NCI-H2196 treated with DMSO at 0.1 percent for 48 hours (cell line): ENCODE measurements around the gene PM20D1.
"Not testable (repeated sequence)": the region's sequence is repeated elsewhere in the genome, so short reads cannot be mapped to it uniquely, and the experiment has no call there.

ENCODE experiments used
- DNase-seq: peaks from one replicate; lab custom pipeline; 2025; ENCODE audit not compliant: unreplicated experiment; lab: John Stamatoyannopoulos, UW

Gene PM20D1

DNA sequence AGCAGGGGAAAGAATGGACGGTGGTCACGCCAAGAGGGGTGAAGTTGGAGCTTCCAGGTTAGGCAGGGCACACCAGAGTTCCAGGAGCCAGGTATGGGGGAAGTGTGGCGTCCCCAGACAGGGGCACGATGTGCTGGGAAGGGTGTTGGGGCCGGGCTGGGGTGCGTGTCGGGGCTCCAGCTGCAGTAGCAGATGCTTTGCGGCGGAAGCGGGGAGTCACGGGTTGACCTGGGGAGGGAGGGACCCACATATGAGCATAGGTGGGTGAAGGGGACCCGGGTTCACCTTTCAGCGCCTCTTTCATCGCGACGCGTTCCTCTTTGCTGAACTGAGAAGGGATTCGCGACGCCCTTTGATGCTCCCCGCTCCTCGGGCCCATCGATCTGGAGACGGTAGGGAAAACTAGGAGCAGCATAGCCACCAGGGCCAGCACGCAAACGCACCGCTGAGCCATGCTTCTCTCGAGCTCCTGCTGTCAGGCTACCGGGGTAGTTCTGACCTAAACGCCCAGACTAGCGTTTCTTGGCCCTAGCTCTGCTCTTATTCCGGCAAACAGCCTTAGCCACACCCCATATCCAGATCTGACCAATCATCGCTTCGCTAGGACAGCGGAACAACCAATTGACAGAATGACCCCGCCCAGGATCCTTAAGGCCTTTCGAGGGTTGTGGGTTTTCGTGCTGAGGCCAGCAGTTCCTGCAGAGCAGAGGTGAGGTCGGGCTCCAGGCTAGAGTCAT lies at the start of gene PM20D1:
PM20D1 (minus strand) TSS at position 514 of the 737 bp plus-strand sequence; CDS start at position 454, 60 bp downstream.
- DNase-seq, result no peak

- DNase-seq, result no peak
These were observed 46.4 kb upstream of the PM20D1 start for GRCh38 chr1:205896351-205896750.

DNA sequence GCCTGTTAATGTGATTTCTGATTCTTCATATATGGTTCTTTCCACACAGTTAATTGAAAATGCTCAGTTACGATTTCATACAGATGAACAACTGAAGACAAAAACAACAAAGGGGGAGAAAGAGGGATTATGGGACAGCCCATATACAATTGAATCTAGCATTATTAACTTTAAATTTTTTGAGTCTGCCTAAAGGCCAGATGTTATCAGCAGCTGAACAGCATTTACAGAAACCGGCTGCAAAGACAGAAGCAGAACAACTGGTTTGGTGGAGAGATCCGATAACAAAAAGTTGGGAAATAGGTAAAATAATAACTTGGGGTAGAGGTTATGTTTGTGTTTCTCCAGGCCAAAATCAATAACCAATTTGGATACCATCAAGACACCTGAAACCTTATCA lies 44.2 kb upstream of the PM20D1 start:
- DNase-seq, result not testable (repeated sequence)

DNA sequence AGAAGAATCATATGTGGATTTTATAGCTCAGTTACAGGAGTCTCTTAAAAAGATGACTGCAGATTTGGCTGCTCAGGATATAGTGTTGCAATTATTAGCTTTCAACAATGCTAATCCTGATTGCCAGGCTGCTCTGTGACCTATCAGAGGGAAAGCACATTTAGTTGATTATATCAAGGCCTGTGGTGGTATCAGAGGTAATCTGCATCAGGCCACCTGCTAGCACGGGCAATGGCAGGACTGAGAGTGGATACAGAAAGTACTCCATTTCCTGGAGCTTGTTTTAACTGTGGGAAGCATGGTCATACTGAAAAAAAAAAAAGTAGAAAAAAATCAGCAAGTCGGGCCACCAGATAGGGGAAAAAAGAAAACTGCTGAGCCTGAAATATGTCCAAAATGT lies 42.2 kb upstream of the PM20D1 start:
- not testable (repeated sequence) for DNase-seq

- DNase-seq, result not testable (repeated sequence)
These were observed 41.5 kb upstream of the PM20D1 start for GRCh38 chr1:205891481-205891880.

- not testable (repeated sequence) for DNase-seq
These were observed 40.7 kb upstream of the PM20D1 start for GRCh38 chr1:205890631-205891030.

DNA sequence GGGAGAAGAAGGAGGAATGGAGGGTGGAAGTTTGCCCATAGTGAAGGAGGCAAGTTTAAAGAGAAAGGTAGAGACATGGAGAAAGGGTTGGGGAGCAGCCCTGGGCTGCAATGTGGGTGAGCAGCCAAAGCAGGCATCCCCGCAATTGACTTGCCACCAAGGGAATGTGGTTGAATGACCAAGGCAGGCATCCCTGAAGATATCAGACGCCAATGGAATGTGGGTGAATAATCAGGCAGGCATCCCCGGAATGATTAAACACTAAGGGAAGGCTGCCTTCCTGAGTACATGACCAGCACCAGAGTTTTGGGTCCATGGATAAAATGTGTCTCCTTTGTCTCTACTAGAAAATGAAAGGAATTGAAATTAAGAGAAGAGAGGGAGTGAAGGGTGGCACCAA lies 39.8 kb upstream of the PM20D1 start:
- not testable (repeated sequence) for DNase-seq

DNA sequence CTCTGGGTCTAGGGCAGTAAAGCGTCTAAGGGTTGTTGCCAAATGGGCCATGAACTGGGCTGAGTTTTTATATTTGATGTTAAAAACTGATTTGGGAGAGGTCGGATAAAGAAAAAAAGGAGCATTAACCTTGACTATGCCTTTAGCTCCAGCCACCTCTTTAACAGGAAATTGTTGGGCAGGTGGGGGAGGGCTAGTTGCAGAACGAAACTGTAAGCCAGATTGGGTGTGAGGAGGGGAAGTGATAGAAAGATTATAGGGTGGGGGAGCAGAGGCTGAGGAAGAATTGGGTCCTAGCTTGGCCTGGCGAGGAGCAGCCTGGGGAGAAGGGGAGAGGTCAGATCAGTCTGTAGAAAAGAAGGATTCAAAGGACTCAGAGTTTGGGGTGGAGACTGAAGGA lies 39.1 kb upstream of the PM20D1 start:
- not testable (repeated sequence) for DNase-seq

DNA sequence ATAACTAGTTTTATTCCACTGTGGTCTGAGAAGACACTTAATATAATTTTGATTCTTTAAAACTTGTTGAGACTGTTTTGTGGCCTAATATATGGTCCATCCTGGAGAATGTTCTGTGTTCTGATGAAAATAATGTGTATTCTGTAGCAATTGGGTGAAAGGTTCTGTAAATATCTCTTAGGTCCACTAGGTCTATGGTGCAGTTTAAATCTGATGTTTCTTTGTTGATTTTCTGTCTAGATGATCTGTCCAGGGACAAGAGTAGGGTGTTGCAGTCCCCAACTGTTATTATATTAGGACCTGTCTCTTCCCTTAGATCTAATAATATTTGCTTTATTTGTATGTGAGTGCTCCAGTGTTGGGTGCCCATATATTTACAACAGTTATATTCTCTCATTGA lies 33.9 kb upstream of the PM20D1 start:
- DNase-seq, result no peak

DNA sequence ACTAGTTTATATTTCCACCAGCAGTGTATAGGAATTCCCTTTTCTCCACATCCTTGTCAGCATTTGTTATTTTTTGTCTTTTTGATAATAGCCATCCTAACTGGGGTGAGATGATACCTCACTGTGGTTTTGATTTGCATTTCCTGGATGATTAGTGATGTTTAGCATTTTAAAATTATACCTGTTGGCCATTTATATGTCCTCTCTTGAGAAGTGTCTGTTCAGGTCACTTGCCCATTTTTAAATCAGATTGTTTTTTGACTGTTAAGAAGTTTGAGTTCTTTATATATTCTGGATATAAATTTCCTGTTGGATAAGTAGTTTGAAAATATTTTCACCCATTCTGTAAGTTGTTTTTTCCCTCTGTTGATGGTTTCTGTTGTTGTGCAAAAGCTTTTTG lies 31.0 kb upstream of the PM20D1 start:
- DNase-seq, result no peak

GRCh38 chr1:205879974-205880373 lies 30.0 kb upstream of the PM20D1 start:
- DNase-seq, result no peak

- no peak for DNase-seq
These were observed 28.1 kb upstream of the PM20D1 start for GRCh38 chr1:205878026-205878425.

DNA sequence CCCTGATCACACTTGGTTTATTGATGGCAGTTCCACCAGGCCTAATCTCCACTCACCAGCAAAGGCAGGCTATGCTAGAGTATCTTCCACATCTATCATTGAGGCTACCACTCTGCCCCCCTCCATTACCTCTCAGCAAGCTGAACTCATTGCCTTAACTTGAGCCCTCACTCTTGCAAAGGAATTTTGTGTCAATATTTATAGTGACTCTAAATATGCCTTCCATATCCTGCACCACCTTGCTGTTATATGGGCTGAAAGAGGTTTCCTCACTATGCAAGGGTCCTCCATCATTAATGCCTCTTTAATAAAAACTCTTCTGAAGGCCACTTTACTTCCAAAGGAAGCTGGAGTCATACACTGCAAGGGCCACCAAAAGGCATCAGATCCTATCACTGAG lies 23.2 kb upstream of the PM20D1 start:
- DNase-seq, result not testable (repeated sequence)

DNA sequence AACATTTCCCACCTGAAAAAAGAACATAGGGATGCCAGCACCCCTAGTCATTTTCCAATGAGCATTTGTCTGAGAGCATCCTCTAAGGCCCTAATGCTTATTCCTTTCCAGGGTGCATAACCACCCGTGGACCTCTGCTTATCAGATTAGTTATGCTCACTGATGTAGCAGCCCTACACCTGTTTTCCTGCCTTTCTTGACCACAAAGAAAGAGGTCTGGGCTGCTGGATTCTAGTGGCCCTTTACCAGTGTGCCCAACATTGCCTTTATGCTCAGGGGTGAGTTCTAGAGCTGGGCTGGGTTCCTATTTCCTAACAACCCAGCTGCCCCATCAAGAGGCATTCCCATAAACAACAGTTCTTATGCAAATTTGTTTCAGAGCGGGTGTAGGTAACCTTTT lies 20.3 kb upstream of the PM20D1 start:
- DNase-seq, result no peak

- DNase-seq, result no peak
These were observed 11.6 kb upstream of the PM20D1 start for GRCh38 chr1:205861540-205861939.

GRCh38 chr1:205858141-205858961 lies 8.4 kb upstream of the PM20D1 start:
- DNase-seq, result no peak

DNA sequence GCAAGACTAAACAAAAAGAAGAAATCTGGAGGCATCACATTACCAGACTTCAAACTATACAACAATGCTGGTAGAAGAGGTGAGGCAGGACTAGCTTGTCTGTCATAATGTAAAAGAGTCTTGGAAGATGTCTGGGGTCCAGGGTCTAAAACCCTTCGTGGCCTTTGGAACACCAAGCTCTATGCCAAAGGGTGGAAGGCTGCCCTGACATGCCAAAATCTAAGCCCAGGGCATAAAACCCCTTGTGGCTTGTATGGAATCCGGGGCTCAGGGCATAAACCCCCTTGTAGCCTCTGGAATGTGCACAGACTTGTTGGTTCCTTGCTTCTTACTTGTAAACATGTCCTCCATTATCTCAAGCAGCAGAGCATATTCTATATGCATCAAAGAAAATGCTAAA lies 7.6 kb upstream of the PM20D1 start:
- not testable (repeated sequence) for DNase-seq

GRCh38 chr1:205856433-205856832 lies 6.5 kb upstream of the PM20D1 start:
- no peak for DNase-seq

GRCh38 chr1:205852969-205853368 lies 3.0 kb upstream of the PM20D1 start:
- DNase-seq, result no peak

DNA sequence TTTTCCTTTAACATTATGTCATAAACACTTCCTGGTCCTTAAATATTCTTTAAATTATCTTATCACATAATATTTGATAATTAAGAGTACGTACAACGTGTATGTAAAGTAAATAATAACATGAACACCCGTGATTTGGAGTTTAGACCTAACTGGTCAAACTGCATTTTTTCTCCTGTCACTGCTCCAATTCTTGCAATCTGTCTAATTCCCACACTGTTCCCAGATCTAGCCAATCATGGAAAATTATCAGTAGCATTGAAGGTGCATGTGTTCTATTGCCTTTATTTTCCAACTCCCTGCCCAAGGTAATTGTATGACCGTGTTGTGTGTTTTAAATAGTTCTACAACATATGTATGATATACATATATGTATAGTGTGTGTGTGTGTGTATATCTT lies 2.1 kb upstream of the PM20D1 start:
- DNase-seq, result no peak

DNA sequence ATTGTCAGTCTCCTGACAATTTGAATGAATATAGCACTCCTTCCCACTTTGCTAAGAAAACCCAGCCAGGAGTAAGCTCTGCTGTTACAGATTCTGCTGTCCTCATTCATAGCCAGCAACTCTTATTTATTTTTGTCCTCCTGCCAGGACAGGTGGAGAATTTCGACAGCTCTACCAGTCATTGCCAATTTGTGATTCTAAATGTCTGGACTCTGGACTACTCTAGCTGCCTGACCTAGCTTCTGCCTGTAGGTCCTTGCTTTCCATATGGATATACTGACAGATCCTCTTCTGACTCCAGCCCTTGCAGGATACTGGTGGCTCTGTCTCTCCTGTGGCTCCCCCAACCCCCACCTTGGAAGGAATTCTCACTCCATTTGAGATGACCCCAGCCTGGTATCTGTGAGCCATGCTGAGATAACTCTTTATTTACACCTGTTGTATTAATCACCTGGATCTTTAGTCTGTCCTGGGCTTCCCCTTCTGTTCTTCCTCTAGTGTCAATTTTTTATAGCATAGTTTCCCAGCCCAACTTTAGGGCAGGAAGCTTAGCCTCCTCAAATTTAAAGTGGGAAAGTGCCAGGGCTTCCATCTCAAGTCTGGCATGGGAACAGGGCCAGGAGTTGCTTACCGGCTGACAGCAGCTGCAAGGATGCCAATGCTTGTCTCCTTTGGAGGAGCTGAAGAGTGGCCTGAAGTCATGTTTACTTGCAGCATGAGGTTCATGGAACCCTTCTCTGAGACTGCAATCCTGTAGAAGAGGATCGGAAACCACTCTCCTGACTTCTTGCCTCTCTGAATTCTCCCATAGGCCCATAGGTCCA lies 6.7 kb downstream of the PM20D1 start:
- no peak for DNase-seq
